Mucosa of stomach (tissue), 1 donor: ENCODE data around the gene MCF2L.

ENCODE experiments used
- H3K27me3 ChIP-seq: one replicate; pipeline ENCODE4 v1.7.0; 2013; ENCODE audit warnings: mild to moderate bottlenecking, low read length; ENCODE audit not compliant: control insufficient read depth, insufficient read depth
- H3K36me3 ChIP-seq: one replicate; pipeline ENCODE4 v1.7.0; 2013; ENCODE audit warnings: low read length; ENCODE audit not compliant: control insufficient read depth, insufficient read depth
- H3K4me1 ChIP-seq: one replicate; pipeline ENCODE4 v1.7.0; 2013; ENCODE audit warnings: mild to moderate bottlenecking, low read length; ENCODE audit not compliant: control insufficient read depth, insufficient read depth
- H3K4me3 ChIP-seq: one replicate; pipeline ENCODE4 v1.7.0; 2013; ENCODE audit warnings: low read length
- H3K9ac ChIP-seq: one replicate; pipeline ENCODE4 v1.7.0; 2013; ENCODE audit warnings: mild to moderate bottlenecking, low read length, moderate library complexity
- H3K9me3 ChIP-seq: one replicate; pipeline ENCODE4 v1.7.0; 2013; ENCODE audit warnings: mild to moderate bottlenecking, low read length, moderate library complexity; ENCODE audit not compliant: control insufficient read depth
- donor health status: Pancreatic carcinoma.

The MCF2L gene

GRCh38 chr13:113080901-113081521 lies 112.0 kb downstream of the MCF2L start:
- Histone ChIP-seq H3K4me3 (no peak overlapping the region), H3K9ac (no peak overlapping the region), H3K9me3 (no peaks in the 10 kb centered on the region), H3K4me1 (peaks cover 4% of the 10 kb centered on the region), H3K36me3 (peaks cover 6% of the 10 kb centered on the region), H3K27me3 (no peaks in the 10 kb centered on the region)

GRCh38 chr13:113082198-113083021 lies 113.4 kb downstream of the MCF2L start:
- no peaks in the 10 kb centered on the region for H3K27me3 ChIP-seq
- peaks cover 4% of the 10 kb centered on the region for H3K4me1 ChIP-seq
- no peaks in the 10 kb centered on the region for H3K36me3 ChIP-seq
- no peak overlapping the region for H3K4me3 ChIP-seq
- H3K9me3 ChIP-seq = no peaks in the 10 kb centered on the region
- no peak overlapping the region for H3K9ac ChIP-seq

DNA sequence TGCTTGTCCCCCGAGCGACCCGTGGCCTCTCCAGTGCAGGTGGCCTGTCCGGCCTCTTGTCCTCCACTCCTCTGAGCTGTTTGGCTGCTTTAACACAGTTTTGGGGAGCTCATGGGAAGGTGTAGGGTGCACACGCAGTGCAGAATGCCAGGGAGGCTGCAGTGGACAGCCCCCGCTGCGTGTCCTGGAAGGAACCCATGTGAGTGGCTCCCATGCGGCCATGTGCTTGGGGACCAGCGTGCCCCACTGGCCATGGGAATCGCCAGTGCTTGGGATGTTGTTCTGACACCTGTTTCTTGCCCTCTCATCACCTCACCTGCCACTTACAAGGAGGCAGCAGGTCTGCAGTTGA lies 114.0 kb downstream of the MCF2L start:
- no peaks in the 10 kb centered on the region for H3K9me3 ChIP-seq
- peaks cover 4% of the 10 kb centered on the region for H3K4me1 ChIP-seq
- H3K27me3 ChIP-seq = no peaks in the 10 kb centered on the region
- no peaks in the 10 kb centered on the region for H3K36me3 ChIP-seq
- no peak overlapping the region for H3K4me3 ChIP-seq
- H3K9ac ChIP-seq = no peak overlapping the region

GRCh38 chr13:113083402-113084061 lies 114.5 kb downstream of the MCF2L start:
- H3K27me3 ChIP-seq = no peaks in the 10 kb centered on the region
- no peak overlapping the region for H3K4me3 ChIP-seq

DNA sequence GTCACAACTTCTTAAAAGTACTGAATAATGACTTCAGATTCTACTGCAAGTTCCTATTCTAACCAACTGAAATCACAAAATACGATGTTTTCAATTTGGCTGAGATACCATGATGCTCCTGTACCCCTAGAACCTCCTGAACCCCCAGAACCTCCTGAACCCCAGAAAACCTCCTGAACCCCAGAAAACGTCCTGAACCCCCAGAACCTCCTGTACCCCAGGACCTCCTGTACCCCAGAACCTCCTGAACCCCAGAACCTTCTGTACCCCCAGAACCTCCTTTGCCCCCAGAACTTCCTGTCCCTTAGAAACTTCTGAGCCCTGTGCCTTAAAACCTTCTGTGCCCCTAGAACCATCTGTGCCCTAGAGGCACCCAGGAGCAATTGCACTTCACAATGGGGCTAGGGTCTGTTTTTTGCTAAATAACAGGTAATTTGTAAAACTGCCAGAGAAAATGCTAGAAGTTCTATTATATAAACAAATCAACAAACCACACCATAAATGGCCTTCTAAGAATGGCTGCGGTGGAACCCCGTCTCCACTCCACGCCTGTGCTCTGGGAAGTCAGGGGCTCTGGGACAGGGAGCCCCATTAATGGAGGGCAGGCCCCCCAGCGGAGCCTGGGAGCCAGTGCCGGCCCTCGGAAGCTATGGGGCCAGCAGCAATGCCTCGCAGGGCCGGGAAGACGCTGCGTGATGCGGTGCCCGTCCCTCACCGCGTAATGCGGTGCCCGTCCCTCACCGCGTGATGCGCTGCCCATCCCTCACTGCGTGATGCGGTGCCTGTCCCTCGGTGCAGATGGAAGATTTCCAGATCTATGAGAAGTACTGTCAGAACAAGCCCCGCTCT lies 115.3 kb downstream of the MCF2L start:
- no peaks in the 10 kb centered on the region for H3K36me3 ChIP-seq
- H3K4me1 ChIP-seq = peaks cover 4% of the 10 kb centered on the region
- no peak overlapping the region for H3K4me3 ChIP-seq
- no peak overlapping the region for H3K9ac ChIP-seq
- H3K27me3 ChIP-seq = no peaks in the 10 kb centered on the region
- no peaks in the 10 kb centered on the region for H3K9me3 ChIP-seq

More at GRCh38 chr13:113083402-113084061, 114.5 kb downstream of the MCF2L start:
- no peak overlapping the region for H3K9ac ChIP-seq
- peaks cover 4% of the 10 kb centered on the region for H3K4me1 ChIP-seq
- no peaks in the 10 kb centered on the region for H3K36me3 ChIP-seq
- no peaks in the 10 kb centered on the region for H3K9me3 ChIP-seq

- Histone ChIP-seq H3K36me3 (no peaks in the 10 kb centered on the region), H3K4me3 (no peak overlapping the region), H3K9ac (no peak overlapping the region), H3K27me3 (no peaks in the 10 kb centered on the region), H3K4me1 (peaks cover 4% of the 10 kb centered on the region), H3K9me3 (no peaks in the 10 kb centered on the region)
Measured at GRCh38 chr13:113084943-113085540, 116.0 kb downstream of the MCF2L start.

GRCh38 chr13:113086031-113086750 lies 117.2 kb downstream of the MCF2L start:
- Histone ChIP-seq H3K36me3 (no peaks in the 10 kb centered on the region), H3K4me3 (no peak overlapping the region), H3K4me1 (peaks cover 4% of the 10 kb centered on the region), H3K9me3 (no peaks in the 10 kb centered on the region), H3K27me3 (no peaks in the 10 kb centered on the region), H3K9ac (no peak overlapping the region)

- no peaks in the 10 kb centered on the region for H3K36me3 ChIP-seq
- H3K4me3 ChIP-seq = no peak overlapping the region
- no peak overlapping the region for H3K9ac ChIP-seq
- H3K4me1 ChIP-seq = peaks cover 4% of the 10 kb centered on the region
- no peaks in the 10 kb centered on the region for H3K9me3 ChIP-seq
- H3K27me3 ChIP-seq = no peaks in the 10 kb centered on the region
Measured at GRCh38 chr13:113086991-113087922, 118.2 kb downstream of the MCF2L start.

DNA sequence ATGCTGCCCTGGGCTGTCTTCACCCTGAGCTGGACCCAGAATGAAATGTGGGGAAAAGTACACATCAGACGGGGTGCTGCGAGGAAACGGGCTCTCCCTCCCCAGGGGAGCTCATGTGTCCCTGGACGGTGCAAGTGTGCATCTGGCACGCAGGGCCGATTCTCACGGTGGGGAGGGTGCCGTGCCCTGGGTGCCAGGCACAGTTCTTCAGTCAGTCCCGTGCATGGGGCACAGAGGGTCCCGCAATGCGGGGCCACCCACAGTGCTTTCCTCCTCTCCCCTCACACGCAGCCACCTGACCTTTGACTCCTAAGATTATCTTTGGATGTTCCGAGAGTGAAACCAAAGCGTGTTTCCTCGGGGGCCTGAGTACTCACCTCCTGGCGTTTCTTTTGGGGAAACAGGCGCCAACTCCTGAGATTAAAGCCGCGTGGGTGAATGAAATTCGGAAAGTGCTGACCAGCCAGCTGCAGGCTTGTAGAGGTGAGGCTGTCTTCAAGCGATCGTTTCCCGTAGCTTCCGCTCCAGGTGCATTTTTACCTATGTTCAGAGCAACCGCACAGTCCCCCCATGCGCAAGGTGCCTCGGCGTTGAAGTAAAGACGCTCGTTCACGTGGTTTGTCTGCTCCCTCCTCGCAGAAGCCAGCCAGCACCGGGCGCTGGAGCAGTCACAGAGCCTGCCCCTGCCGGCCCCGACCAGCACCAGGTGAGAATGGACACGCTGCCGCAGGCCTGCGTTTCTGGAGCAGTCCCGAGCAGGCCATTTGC lies 119.1 kb downstream of the MCF2L start:
- Histone ChIP-seq H3K36me3 (no peaks in the 10 kb centered on the region), H3K9ac (no peak overlapping the region), H3K4me3 (no peak overlapping the region), H3K4me1 (peaks cover 4% of the 10 kb centered on the region), H3K9me3 (no peaks in the 10 kb centered on the region), H3K27me3 (no peaks in the 10 kb centered on the region)

GRCh38 chr13:113088691-113089020 lies 119.6 kb downstream of the MCF2L start:
- no peaks in the 10 kb centered on the region for H3K36me3 ChIP-seq
- no peak overlapping the region for H3K9ac ChIP-seq
- H3K9me3 ChIP-seq = no peaks in the 10 kb centered on the region
- no peaks in the 10 kb centered on the region for H3K4me1 ChIP-seq
- no peaks in the 10 kb centered on the region for H3K27me3 ChIP-seq
- no peak overlapping the region for H3K4me3 ChIP-seq
